Aorta (tissue), 5 donors: ENCODE measurements around the gene RRAS2. TPM values are rescaled to one million over a fixed set of nuclear protein-coding genes. Genes with fewer than 3 reads are reported as not detected.

Experiments used
- ATAC-seq: fragments of 200-7000 bp; cut with Tn5 transposase; one replicate; pipeline ENCODE4 v1.9.1; 2022; ENCODE audit warnings: moderate library complexity; ENCODE audit not compliant: low FRiP score
- DNase-seq, 2 donors: peaks; one replicate each; pipeline ENCODE4 v3.0.0-alpha.2; 2020
- H3K27ac ChIP-seq, 2 donors: one replicate each; pipeline ENCODE4 v1.5.1; 2013; ENCODE audit warnings: low read length in 2 of 2, mild to moderate bottlenecking in 2 of 2, moderate library complexity in 2 of 2, control low read depth in 1 of 2, inconsistent platforms in 1 of 2, low read depth in 1 of 2
- H3K27me3 ChIP-seq, 2 donors: one replicate each; pipeline ENCODE4 v1.6.1; 2013; ENCODE audit warnings: control low read depth in 1 of 2, low read length in 1 of 2, mild to moderate bottlenecking in 1 of 2, moderate library complexity in 1 of 2; ENCODE audit not compliant: insufficient read depth in 2 of 2, control insufficient read depth in 1 of 2
- H3K36me3 ChIP-seq, 2 donors: one replicate each; pipeline ENCODE4 v1.6.1; 2013; ENCODE audit warnings: control low read depth in 1 of 2, low read length in 1 of 2, mild to moderate bottlenecking in 1 of 2; ENCODE audit not compliant: insufficient read depth in 2 of 2, control insufficient read depth in 1 of 2
- H3K4me1 ChIP-seq, 2 donors: one replicate each; pipeline ENCODE4 v1.6.1; 2013; ENCODE audit warnings: low read length in 2 of 2, control low read depth in 1 of 2, mild to moderate bottlenecking in 1 of 2, moderate library complexity in 1 of 2; ENCODE audit not compliant: insufficient read depth in 2 of 2, control insufficient read depth in 1 of 2
- H3K4me3 ChIP-seq, 2 donors: one replicate each; pipeline ENCODE4 v1.5.1; 2013; ENCODE audit warnings: low read length in 2 of 2, control low read depth in 1 of 2, mild to moderate bottlenecking in 1 of 2
- H3K9me3 ChIP-seq: one replicate; pipeline ENCODE4 v1.6.1; 2013; ENCODE audit warnings: mild to moderate bottlenecking, low read length; ENCODE audit not compliant: control insufficient read depth
- WGBS, 2 donors: extraction: QIAGEN DNeasy Blood & Tissue Kit; methylation state at CpG; one replicate each; pipeline ENCODE4 v1.1.7; 2013; 5-methylcytosine and 5-hydroxymethylcytosine counted together
- intact Hi-C, 2 donors: fragments of 100-400 bp; cut with DNase I; formaldehyde crosslinking; loops; one replicate each; pipeline versions ENCODE4 v1.14.2 to v1.15.0; 2022
- polyA plus RNA-seq, 2 donors: library from polyadenylated mRNA; stranded (reverse); fragments of 200-250 nt; gene quantifications; one replicate each; pipeline ENCODE4 v1.2.3, GENCODE V29; 2013
- total RNA-seq, 2 donors: library from RNA; stranded (reverse); fragmentation: NEBNext Ultra II Directional; extraction: Animal tissue kit (Norgen Biotek cat#: 25700); gene quantifications; one replicate each; pipeline ENCODE4 v1.2.1, GENCODE V29; 2021
- donor health status: healthy with polysubstance abuse.
- donor health status: Bipolar disorder and iron deficiency.
- donor health status: DM: no; HTN: no; CAD: no.
- donor health status: DM: no; HTN: no; CAD: no.
- donor health status: DM: yes; HTN: yes; CAD: no.

RRAS2 gene
- total and polyA plus RNA-seq, 4 donors, result 18.0 to 46.7 (median 27.9) TPM

DNA sequence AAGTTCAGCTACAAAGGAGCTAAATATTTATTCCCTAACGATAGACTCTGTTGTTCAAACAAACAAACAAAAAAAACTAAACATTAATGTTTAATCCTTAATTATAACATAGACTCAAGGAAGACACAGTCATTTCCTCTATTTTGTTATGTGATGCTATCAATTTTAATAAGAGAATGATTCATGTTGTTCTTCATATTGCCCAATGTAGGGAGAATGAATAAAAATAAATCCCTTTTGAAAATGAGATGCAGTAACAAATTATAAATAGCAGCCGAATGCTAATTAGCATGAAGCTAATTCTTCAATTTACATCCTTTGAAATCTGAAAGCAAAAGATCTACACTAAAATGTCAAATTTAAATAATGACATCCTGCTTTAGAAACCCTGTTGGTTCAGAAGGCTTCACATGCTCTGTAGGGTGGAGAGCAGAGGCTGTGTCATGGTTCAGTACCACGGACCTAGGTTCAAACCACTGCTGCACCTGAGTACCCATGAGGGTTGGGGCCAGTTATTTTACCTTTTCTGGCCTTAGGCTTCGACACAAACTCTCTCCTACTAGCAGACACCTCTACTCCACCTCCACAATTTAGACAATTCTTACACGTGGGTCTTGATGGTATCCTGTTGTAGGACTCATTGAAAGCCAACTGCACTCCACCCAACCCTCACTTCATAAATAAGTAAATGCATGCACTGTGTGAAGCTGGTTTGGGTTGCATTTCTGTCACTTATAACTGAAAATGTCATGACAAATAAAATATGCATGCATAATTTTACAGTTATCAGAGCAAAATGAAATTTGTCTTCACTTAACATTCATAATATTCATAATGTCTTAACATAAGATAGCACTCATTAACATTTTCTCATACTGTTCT, 89.0 kb downstream of the RRAS2 start:
- ATAC-seq (no peak), DNase-seq (no peak)
- Histone ChIP-seq H3K9me3 (no peaks in the 10 kb centered on the region), H3K36me3 (peaks cover 0 to 6% of the 10 kb centered on the region in 2 donors), H3K4me1 (no peaks in the 10 kb centered on the region), H3K27me3 (no peaks in the 10 kb centered on the region), H3K4me3 (no peak overlapping the region), H3K27ac (no peak overlapping the region)
- intact Hi-C loops, result no loop called here
- 85 to 86% methylated on average over 5 of the region's 5 CpGs for WGBS, 2 donors

DNA sequence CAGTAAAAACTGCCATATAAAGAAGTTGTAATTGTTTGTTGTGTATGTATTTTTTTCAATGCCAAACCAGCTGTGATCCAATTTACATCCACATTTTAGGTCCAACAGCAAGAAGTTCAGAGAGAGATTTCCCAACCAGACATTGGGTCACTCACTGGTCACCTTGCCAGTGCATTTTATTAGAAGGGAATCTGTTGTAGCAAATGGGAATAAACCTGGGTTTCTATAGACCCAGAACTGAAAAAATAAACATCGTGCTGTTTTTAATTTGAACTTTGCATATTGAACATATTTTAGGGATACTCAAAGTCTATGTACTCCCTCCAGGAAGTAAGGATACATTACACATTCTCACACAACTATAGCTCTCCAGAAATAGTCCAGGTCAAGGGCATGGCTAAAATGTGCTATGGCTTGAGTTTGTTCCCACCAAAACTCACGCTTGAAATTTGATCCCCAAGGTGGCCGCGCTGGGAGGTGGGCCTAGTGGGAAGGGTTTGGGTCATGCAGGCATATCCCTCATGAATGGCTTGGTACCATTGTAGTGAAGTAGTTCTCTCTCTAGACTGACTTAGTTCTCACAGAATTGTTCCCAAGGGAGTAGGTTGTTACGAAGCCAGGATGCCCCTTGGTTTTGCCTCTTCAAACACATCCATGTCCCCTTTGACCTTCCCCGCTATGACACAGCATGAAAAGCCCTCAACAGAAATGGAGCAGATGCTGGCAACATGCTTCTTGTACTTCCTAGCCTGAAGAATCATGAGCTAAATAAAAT, 90.9 kb downstream of the RRAS2 start:
- peaks cover 0 to 6% of the 10 kb centered on the region in 2 donors for H3K36me3 ChIP-seq
- 81 to 84% methylated on average over 6 of the region's 6 CpGs for WGBS, 2 donors
- intact Hi-C loops, result no loop called here

GRCh38 chr11:14266622-14267021, 92.4 kb downstream of the RRAS2 start:
- no peak for DNase-seq
- H3K27ac ChIP-seq, result no peak overlapping the region
- H3K4me1 ChIP-seq, result no peaks in the 10 kb centered on the region
- H3K9me3 ChIP-seq, result no peaks in the 10 kb centered on the region
- 11 to 13% methylated on average over 1 of the region's 1 CpG for WGBS, 2 donors
- H3K4me3 ChIP-seq, result no peak overlapping the region
- H3K36me3 ChIP-seq, result peaks cover 0 to 6% of the 10 kb centered on the region in 2 donors
- H3K27me3 ChIP-seq, result no peaks in the 10 kb centered on the region
- ATAC-seq, result no peak
- intact Hi-C loops, result no loop called here

More for the DNA sequence above, 90.9 kb downstream of the RRAS2 start:
- DNase-seq, result no peak
- no peak for ATAC-seq
- Histone ChIP-seq H3K9me3 (no peaks in the 10 kb centered on the region), H3K27ac (no peak overlapping the region), H3K27me3 (no peaks in the 10 kb centered on the region), H3K4me3 (no peak overlapping the region), H3K4me1 (no peaks in the 10 kb centered on the region)

- Histone ChIP-seq H3K4me1 (no peaks in the 10 kb centered on the region), H3K36me3 (peaks cover 0 to 6% of the 10 kb centered on the region in 2 donors), H3K27ac (no peak overlapping the region), H3K4me3 (no peak overlapping the region), H3K27me3 (no peaks in the 10 kb centered on the region), H3K9me3 (no peaks in the 10 kb centered on the region)
- intact Hi-C loops, result no loop called here
- WGBS, 2 donors, result 95 to 98% methylated on average over 2 of the region's 2 CpGs
- ATAC-seq (no peak), DNase-seq (no peak)
These were observed 94.0 kb downstream of the RRAS2 start for GRCh38 chr11:14264966-14265365.

- H3K27me3 ChIP-seq, result no peaks in the 10 kb centered on the region
- peaks cover 0 to 6% of the 10 kb centered on the region in 2 donors for H3K36me3 ChIP-seq
- H3K4me1 ChIP-seq, result no peaks in the 10 kb centered on the region
- H3K4me3 ChIP-seq, result no peak overlapping the region
- intact Hi-C loops, result no loop called here
- no peaks in the 10 kb centered on the region for H3K9me3 ChIP-seq
- ATAC-seq, result no peak
- DNase-seq, result no peak
- WGBS, 2 donors, result 84% methylated on average over 8 of the region's 8 CpGs
- H3K27ac ChIP-seq, result no peak overlapping the region
These were observed 96.6 kb downstream of the RRAS2 start for GRCh38 chr11:14262271-14262846.

DNA sequence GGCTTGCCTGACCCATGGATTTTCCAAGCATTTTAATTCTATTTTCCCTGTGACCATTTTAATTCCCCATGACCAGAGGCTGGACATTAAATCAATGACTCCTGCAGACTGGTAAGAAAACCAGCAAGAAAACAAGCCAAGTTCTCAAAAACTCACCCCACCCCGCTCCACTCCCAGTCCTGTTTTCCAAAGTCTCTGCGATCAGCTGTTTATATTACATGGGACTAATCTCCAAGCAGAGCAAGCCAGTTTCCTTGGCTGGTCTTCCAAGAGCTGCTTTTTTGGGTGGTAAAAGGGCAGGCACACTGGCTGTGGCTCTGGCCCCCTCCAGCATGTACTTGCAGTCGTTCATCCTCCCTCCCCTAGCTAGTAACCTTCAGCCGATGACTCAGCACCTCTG, 97.9 kb downstream of the RRAS2 start:
- H3K27me3 ChIP-seq, result no peaks in the 10 kb centered on the region
- WGBS, 2 donors, result 5 to 7% methylated on average over 4 of the region's 4 CpGs
- H3K4me1 ChIP-seq, result no peaks in the 10 kb centered on the region
- peaks cover 0 to 6% of the 10 kb centered on the region in 2 donors for H3K36me3 ChIP-seq
- DNase-seq (no peak), ATAC-seq (peak; percentile 51)
- H3K9me3 ChIP-seq, result no peaks in the 10 kb centered on the region
- no peak overlapping the region for H3K27ac ChIP-seq
- no peak overlapping the region for H3K4me3 ChIP-seq
- intact Hi-C loops, result no loop called here

DNA sequence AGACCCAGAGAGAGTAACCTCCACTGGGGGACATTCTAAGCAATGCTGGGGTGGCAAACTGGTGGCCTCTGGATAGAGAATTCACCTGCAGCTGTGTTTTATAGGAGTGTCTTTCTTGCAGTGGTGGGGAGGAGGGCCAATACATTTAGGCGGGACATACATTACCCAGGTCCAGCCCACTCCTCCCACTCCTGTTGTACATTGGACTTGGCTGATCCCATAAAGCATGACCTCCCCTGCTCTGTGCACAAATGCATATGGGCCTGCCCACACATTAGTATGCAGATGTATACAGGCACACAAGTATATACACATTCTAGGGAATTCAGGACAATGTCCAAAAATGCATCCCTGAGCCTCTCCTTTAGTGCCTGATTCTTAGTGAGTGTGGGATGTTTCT, 99.1 kb downstream of the RRAS2 start:
- Histone ChIP-seq H3K27me3 (no peaks in the 10 kb centered on the region), H3K4me3 (no peak overlapping the region), H3K4me1 (no peaks in the 10 kb centered on the region), H3K36me3 (no peaks in the 10 kb centered on the region), H3K27ac (no peak overlapping the region), H3K9me3 (no peaks in the 10 kb centered on the region)
- intact Hi-C loops, result no loop called here
- DNase-seq (no peak), ATAC-seq (no peak)
- 98 to 100% methylated on average over 1 of the region's 1 CpG for WGBS, 2 donors

GRCh38 chr11:14259186-14259784, 99.7 kb downstream of the RRAS2 start:
- ATAC-seq, result no peak
- 78 to 79% methylated on average over 38 of the region's 38 CpGs for WGBS, 2 donors

More at GRCh38 chr11:14259186-14259784, 99.7 kb downstream of the RRAS2 start:
- Histone ChIP-seq H3K27ac (no peak overlapping the region), H3K4me1 (no peaks in the 10 kb centered on the region), H3K9me3 (no peaks in the 10 kb centered on the region), H3K4me3 (no peak overlapping the region), H3K36me3 (no peaks in the 10 kb centered on the region), H3K27me3 (no peaks in the 10 kb centered on the region)
- DNase-seq, result no peak
- intact Hi-C loops, result no loop called here
